NCI-H446 (cell line): ENCODE data around the gene OVCH1.
"Not testable (repeated sequence)": the region's sequence is repeated elsewhere in the genome, so short reads cannot be mapped to it uniquely, and the experiment has no call there.

Experiments
- DNase-seq, 2 experiments: peaks; one replicate each; lab custom pipeline; 2025; lab: John Stamatoyannopoulos, UW

The OVCH1 gene

DNA sequence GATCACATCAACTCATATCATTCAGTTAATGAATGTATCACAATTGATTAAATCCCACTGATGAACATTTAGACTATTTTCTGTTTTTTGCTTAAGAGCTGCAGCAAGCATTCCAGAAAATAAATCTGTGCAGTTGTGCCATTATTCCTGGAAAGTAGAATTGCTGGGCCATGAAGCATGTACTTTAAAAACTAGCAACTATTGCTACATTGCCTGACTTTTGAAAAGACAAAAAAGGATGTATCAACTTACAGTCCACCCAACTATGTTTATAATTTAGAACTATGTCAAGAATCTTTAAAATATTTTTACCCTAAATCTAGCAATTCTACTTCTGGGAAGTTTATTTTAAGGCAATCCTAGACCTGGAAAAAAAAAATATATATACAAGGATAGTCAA is 83.1 kb downstream of the OVCH1 start:
- no peak for DNase-seq

DNA sequence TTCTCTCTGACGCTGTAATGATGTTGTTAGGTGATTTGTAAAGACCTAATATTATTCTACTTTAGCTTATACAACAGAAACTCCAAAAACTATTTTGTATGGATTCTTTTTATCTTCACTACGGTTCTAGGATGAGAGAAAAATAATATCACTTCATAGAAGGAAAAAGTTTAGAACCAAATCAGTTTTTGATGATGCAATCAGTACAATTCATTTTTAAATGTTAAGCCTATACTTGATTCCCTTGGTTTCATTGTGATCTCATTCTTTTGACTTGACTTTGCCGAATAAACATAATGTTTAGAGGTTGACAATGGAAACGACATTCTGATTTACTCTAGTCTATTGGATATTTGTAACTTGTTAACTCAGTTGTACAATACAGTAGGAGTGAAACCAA is 91.9 kb downstream of the OVCH1 start:
- no peak for DNase-seq

DNA sequence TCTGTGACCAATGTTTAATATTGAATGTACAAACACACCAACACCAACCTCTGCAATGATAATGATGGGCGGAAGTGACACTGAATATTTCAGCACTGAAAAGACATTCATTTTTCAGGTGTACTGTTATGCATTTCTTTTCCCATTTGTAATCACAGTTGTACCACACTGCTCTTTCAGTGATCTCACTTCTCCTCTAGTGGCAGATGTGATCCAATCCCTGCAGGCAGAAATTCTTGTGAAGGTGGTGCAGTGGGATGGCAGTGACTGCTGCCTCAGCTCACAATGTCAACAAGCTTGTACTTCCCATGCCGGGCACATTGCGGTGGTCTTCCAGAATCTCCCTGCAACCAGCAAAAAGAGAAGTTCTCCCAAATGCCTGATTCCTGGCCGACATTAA is 93.5 kb downstream of the OVCH1 start:
- DNase-seq = no peak

- DNase-seq = no peak
Measured at GRCh38 chr12:29402437-29402836, 95.0 kb downstream of the OVCH1 start.

DNA sequence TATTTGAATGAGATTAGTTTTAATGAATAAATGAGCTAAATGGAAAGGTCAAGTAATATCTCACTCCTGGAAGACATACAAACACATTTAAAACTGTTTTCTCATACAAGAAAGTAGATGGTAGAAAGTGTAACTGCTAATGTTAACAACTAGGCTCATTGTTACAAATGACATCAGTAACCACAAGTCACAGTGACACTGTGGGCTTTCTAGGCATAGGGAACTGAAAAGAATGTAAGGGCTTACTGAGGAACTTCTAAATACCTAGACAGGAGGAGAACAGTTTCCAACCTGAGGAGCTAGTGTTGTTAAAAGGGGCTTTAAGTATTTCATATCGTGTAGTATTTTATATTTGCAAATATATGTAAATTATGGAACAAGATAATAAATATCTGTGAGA is 99.0 kb downstream of the OVCH1 start:
- no peak for DNase-seq

GRCh38 chr12:29396774-29397173 is 100.7 kb downstream of the OVCH1 start:
- DNase-seq = no peak

DNA sequence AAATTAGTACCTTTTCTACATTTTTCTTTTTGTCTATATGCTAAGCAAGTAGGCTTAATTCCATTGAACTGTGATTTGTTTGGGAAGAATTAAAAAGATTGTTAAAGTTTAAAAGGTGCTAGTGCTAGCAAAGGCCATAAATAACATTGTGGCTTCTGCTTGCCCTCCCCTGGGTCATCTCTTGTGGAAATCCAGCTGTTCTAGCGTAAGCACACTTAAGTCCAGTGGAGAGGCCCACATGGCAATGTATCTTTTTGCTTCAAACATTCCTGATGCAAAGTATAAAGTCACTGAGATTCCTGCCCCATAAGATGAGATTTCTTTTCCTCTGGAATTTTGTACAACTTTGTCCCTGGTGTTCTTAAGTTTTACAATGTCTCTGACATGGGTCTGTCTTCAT is 102.1 kb downstream of the OVCH1 start:
- DNase-seq = no peak

GRCh38 chr12:29390419-29390818 is 107.1 kb downstream of the OVCH1 start:
- DNase-seq = not testable (repeated sequence)

DNA sequence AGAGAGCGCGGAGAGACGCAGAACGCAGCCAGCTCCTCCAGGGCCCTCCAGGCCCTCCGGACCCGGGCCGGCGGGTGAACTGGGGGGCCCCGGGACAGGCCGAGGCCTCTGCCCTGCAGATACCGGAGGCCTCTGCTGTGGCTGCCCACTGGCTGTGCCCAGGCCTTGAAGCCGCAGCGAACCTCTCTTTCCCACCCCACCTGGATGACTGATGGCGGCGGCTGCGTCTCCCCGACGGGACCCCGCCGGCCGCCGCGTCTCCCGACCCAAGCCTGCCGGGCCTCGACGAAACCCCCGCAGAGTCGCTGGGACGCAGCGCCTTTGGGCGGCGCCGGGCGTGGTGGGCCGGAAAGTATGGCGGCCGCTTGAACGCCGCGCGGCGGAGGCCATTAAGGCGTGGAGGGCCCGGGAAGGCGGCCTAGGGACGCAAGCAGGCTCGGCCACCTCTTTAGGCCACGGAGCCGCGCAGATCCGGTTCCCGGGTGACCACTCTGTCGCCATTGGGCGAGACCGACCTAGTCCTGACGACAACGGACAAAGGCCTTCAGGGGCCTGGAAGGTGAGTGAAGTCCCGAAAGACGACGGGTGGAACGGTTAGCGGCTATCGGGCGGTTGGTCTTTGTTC is 108.1 kb downstream of the OVCH1 start:
- peak in 1 of 2 experiments; percentile 32 for DNase-seq

DNA sequence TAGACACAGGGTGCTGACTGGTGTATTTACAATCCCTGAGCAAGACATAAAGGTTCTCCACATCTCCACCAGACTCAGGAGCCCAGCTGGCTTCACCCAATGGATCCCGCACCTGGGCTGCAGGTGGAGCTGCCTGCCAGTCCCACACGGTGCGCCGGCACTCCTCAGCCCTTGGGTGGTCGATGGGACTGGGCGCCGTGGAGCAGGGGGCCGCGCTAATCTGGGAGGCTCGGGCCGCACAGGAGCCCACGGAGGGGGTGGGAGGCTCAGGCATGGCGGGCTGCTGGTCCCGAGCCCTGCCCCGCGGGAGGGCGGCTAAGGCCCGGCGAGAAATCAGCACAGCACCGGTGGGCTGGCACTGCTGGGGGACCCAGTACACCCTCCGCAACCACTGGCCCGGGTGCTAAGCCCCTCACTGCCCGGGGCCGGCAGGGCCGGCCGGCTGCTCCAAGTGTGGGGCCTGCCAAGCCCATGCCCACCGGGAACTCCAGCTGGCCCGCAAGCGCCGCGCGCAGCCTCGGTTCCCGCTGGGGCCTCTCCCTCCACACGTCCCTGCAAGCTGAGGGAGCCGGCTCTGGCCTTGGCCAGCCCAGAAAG is 111.3 kb downstream of the OVCH1 start:
- DNase-seq = not testable (repeated sequence)

- not testable (repeated sequence) for DNase-seq
Measured at GRCh38 chr12:29385194-29385593, 112.3 kb downstream of the OVCH1 start.

- no peak for DNase-seq
Measured at GRCh38 chr12:29382251-29382650, 115.2 kb downstream of the OVCH1 start.

- DNase-seq = peak; percentile 98 to 99
Measured at GRCh38 chr12:29380536-29381523, 116.7 kb downstream of the OVCH1 start, which contains the start of gene ERGIC2. TSS of gene ERGIC2 (minus strand) at chr12:29381172. CDS start at chr12:29371633, 9,539 bp downstream.
